Muscle of leg (tissue), 11 donors: ENCODE measurements around the gene SLC9B1. TPM values are rescaled to one million over a fixed set of nuclear protein-coding genes. Genes with fewer than 3 reads are reported as not detected.

ENCODE experiments used
- DNase-seq: peaks from one replicate; pipeline ENCODE4 v3.0.0; 2013
- H3K27ac ChIP-seq: one replicate; pipeline ENCODE4 v1.5.1; 2013; ENCODE audit warnings: mild to moderate bottlenecking, low read length, control low read depth
- H3K27me3 ChIP-seq: one replicate; pipeline ENCODE4 v1.6.1; 2013; ENCODE audit warnings: low read length; ENCODE audit not compliant: control insufficient read depth, insufficient read depth
- H3K36me3 ChIP-seq: one replicate; pipeline ENCODE4 v1.6.1; 2013; ENCODE audit warnings: low read length; ENCODE audit not compliant: control insufficient read depth, insufficient read depth
- H3K4me1 ChIP-seq: one replicate; pipeline ENCODE4 v1.6.1; 2013; ENCODE audit warnings: low read length; ENCODE audit not compliant: control insufficient read depth, insufficient read depth
- H3K4me3 ChIP-seq: one replicate; pipeline ENCODE4 v1.5.1; 2013; ENCODE audit warnings: low read length, control low read depth
- H3K9me3 ChIP-seq: replicated peaks from 2 replicates; pipeline ENCODE4 v1.6.1; 2013; ENCODE audit warnings: low read depth, low read length; ENCODE audit not compliant: control insufficient read depth
- WGBS: methylation state at CpG from one replicate; pipeline ENCODE4 v1.1.5; 2013; ENCODE audit warnings: missing lambda C conversion rate; ENCODE audit not compliant: insufficient coverage; 5-methylcytosine and 5-hydroxymethylcytosine counted together
- polyA plus RNA-seq, 8 donors: library from polyadenylated mRNA; unstranded; fragments of 120-200 nt; gene quantifications; one replicate each; pipeline versions ENCODE4 v1.2.1 to v1.2.3, GENCODE V29; 2013; ENCODE audit warnings: inconsistent platforms in 1 of 8, low replicate concordance in 1 of 8; ENCODE audit not compliant: insufficient read length in 8 of 8, insufficient read depth in 1 of 8
- total RNA-seq: library from RNA; stranded (reverse); fragments of 120-200 nt; gene quantifications from one replicate; pipeline ENCODE4 v1.2.4, GENCODE V29; 2013

The SLC9B1 gene
- total and polyA plus RNA-seq, 9 donors, result 1.4 to 2.6 (median 1.7) TPM

- Histone ChIP-seq H3K27me3 (no peaks in the 10 kb centered on the region), H3K9me3 (no peaks in the 10 kb centered on the region), H3K27ac (no peak overlapping the region), H3K36me3 (peaks cover 4% of the 10 kb centered on the region), H3K4me1 (no peaks in the 10 kb centered on the region), H3K4me3 (no peak overlapping the region)
- no peak for DNase-seq
- 100% methylated on average over 1 of the region's 2 CpGs for WGBS
These were observed 24.7 kb upstream of the SLC9B1 start for GRCh38 chr4:103044183-103044582.

- H3K4me3 ChIP-seq, result no peak overlapping the region
- no peaks in the 10 kb centered on the region for H3K4me1 ChIP-seq
- DNase-seq, result no peak
- no peaks in the 10 kb centered on the region for H3K9me3 ChIP-seq
- H3K27me3 ChIP-seq, result no peaks in the 10 kb centered on the region
- 100% methylated on average over 1 of the region's 2 CpGs for WGBS
- peaks cover 2% of the 10 kb centered on the region for H3K36me3 ChIP-seq
- no peak overlapping the region for H3K27ac ChIP-seq
These were observed 16.7 kb upstream of the SLC9B1 start for GRCh38 chr4:103036169-103036568.

GRCh38 chr4:103032574-103032973 is 13.1 kb upstream of the SLC9B1 start:
- Histone ChIP-seq H3K27ac (no peak overlapping the region), H3K9me3 (no peaks in the 10 kb centered on the region), H3K36me3 (peaks cover 2% of the 10 kb centered on the region), H3K4me3 (no peak overlapping the region), H3K4me1 (no peaks in the 10 kb centered on the region), H3K27me3 (no peaks in the 10 kb centered on the region)
- no CpG with 5 or more reads among the region's 2 CpGs for WGBS
- DNase-seq, result no peak

GRCh38 chr4:103030791-103031190 is 11.3 kb upstream of the SLC9B1 start:
- Histone ChIP-seq H3K27ac (no peak overlapping the region), H3K9me3 (no peaks in the 10 kb centered on the region), H3K4me3 (no peak overlapping the region), H3K36me3 (peaks cover 2% of the 10 kb centered on the region), H3K4me1 (no peaks in the 10 kb centered on the region), H3K27me3 (no peaks in the 10 kb centered on the region)
- 84% methylated on average over 2 of the region's 3 CpGs for WGBS
- DNase-seq, result no peak

GRCh38 chr4:103029300-103029699 is 9.8 kb upstream of the SLC9B1 start:
- H3K9me3 ChIP-seq, result no peaks in the 10 kb centered on the region
- no peak overlapping the region for H3K4me3 ChIP-seq
- H3K36me3 ChIP-seq, result peaks cover 2% of the 10 kb centered on the region
- DNase-seq, result no peak
- WGBS, result no CpG with 5 or more reads among the region's 1 CpG
- H3K27me3 ChIP-seq, result no peaks in the 10 kb centered on the region
- no peaks in the 10 kb centered on the region for H3K4me1 ChIP-seq
- H3K27ac ChIP-seq, result no peak overlapping the region

- Histone ChIP-seq H3K27ac (no peak overlapping the region), H3K36me3 (no peaks in the 10 kb centered on the region), H3K4me1 (no peaks in the 10 kb centered on the region), H3K27me3 (no peaks in the 10 kb centered on the region), H3K4me3 (no peak overlapping the region), H3K9me3 (no peaks in the 10 kb centered on the region)
- WGBS, result no CpG with 5 or more reads among the region's 1 CpG
- DNase-seq, result no peak
These were observed 7.4 kb upstream of the SLC9B1 start for GRCh38 chr4:103026868-103027267.

- H3K27me3 ChIP-seq, result no peaks in the 10 kb centered on the region
- no peak overlapping the region for H3K27ac ChIP-seq
- DNase-seq, result no peak
- H3K36me3 ChIP-seq, result no peaks in the 10 kb centered on the region
- WGBS, result no CpG with 5 or more reads among the region's 3 CpGs
- no peak overlapping the region for H3K4me3 ChIP-seq
- H3K9me3 ChIP-seq, result no peaks in the 10 kb centered on the region
- H3K4me1 ChIP-seq, result no peaks in the 10 kb centered on the region
These were observed 5.5 kb upstream of the SLC9B1 start for GRCh38 chr4:103024996-103025395.

- Histone ChIP-seq H3K4me1 (peaks cover 10% of the 10 kb centered on the region), H3K9me3 (no peaks in the 10 kb centered on the region), H3K27me3 (no peaks in the 10 kb centered on the region), H3K4me3 (no peak overlapping the region), H3K36me3 (no peaks in the 10 kb centered on the region), H3K27ac (no peak overlapping the region)
- no CpG with 5 or more reads among the region's 2 CpGs for WGBS
- no peak for DNase-seq
These were observed 1.6 kb upstream of the SLC9B1 start for GRCh38 chr4:103021120-103021519.

GRCh38 chr4:103018391-103019307 is 856 bp downstream of the SLC9B1 start:
- peak; percentile 76 for DNase-seq

GRCh38 chr4:103012551-103012950 is 7.0 kb downstream of the SLC9B1 start:
- no peak overlapping the region for H3K27ac ChIP-seq
- no peaks in the 10 kb centered on the region for H3K4me1 ChIP-seq
- no peaks in the 10 kb centered on the region for H3K27me3 ChIP-seq

More at GRCh38 chr4:103018391-103019307, 856 bp downstream of the SLC9B1 start:
- H3K4me1 ChIP-seq, result peaks cover 10% of the 10 kb centered on the region
- 33% methylated on average over 1 of the region's 8 CpGs for WGBS
- no peaks in the 10 kb centered on the region for H3K9me3 ChIP-seq
- H3K27me3 ChIP-seq, result no peaks in the 10 kb centered on the region
- peak overlapping the region; percentile 98 for H3K27ac ChIP-seq
- peak overlapping the region; percentile 70 for H3K4me3 ChIP-seq
- H3K36me3 ChIP-seq, result no peaks in the 10 kb centered on the region

More at GRCh38 chr4:103012551-103012950, 7.0 kb downstream of the SLC9B1 start:
- H3K36me3 ChIP-seq, result no peaks in the 10 kb centered on the region
- H3K4me3 ChIP-seq, result no peak overlapping the region
- no peak for DNase-seq
- no peaks in the 10 kb centered on the region for H3K9me3 ChIP-seq
